Stomach (tissue), 19 donors: ENCODE results near the gene POLL. TPM values are rescaled to one million over a fixed set of nuclear protein-coding genes. Genes with fewer than 3 reads are reported as not detected.
A peak's percentile ranks its signal among the peaks of the same experiment; 100 is the strongest.
"Not testable (repeated sequence)": the region's sequence is repeated elsewhere in the genome, so short reads cannot be mapped to it uniquely, and the experiment has no call there.

Experiments
- DNase-seq, 2 donors: peaks; one replicate each; pipeline versions ENCODE4 v3.0.0 to v3.0.0-alpha.2; 2013 to 2019
- H3K27ac ChIP-seq, 5 donors: fragments of 200-600 bp in 4 of 5; sonication (generic) in 4 of 5; one replicate each; pipeline ENCODE4 v1.5.1; 2013 to 2019; ENCODE audit warnings: mild to moderate bottlenecking in 1 of 5, moderate library complexity in 1 of 5
- H3K27me3 ChIP-seq, 3 donors: fragments of 200-600 bp; sonication (generic); one replicate each; pipeline ENCODE4 v1.5.1; 2017 to 2019; ENCODE audit warnings: mixed run types in 1 of 3
- H3K36me3 ChIP-seq, 4 donors: fragments of 200-600 bp; sonication (generic); 1 replicate in 3 of 4; 2 replicates in 1 of 4; pipeline ENCODE4 v1.5.1; 2016 to 2019
- H3K4me1 ChIP-seq, 4 donors: fragments of 200-600 bp; sonication (generic); one replicate each; pipeline ENCODE4 v1.5.1; 2016 to 2019
- H3K4me3 ChIP-seq, 4 donors: fragments of 200-600 bp; sonication (generic) in 3 of 4; one replicate each; pipeline ENCODE4 v1.5.1; 2016 to 2019; ENCODE audit warnings: mild to moderate bottlenecking in 1 of 4
- H3K9me3 ChIP-seq, 4 donors: fragments of 200-600 bp; sonication (generic); one replicate each; pipeline ENCODE4 v1.5.1; 2016 to 2019
- EP300 ChIP-seq: sonication (generic); formaldehyde crosslinking; IDR thresholded peaks from one replicate; pipeline ENCODE4 v1.6.1; 2017; ENCODE audit warnings: antibody characterized with exemption
- POLR2A ChIP-seq, 4 donors: fragments of 450-650 bp; IDR thresholded peaks; one replicate each; pipeline ENCODE4 v1.6.1; 2016; ENCODE audit warnings: antibody characterized with exemption in 4 of 4, control low read depth in 2 of 4, mild to moderate bottlenecking in 1 of 4, moderate library complexity in 1 of 4
- POLR2AphosphoS5 ChIP-seq, 3 donors: sonication (generic); formaldehyde crosslinking; IDR thresholded peaks; one replicate each; pipeline ENCODE4 v1.6.1; 2016; ENCODE audit warnings: antibody characterized with exemption in 3 of 3
- WGBS, 5 donors: extraction: QIAGEN DNeasy Blood & Tissue Kit in 3 of 5; methylation state at CpG; one replicate each; pipeline versions ENCODE4 v1.1.5 to v1.1.7; 2013 to 2018; 5-methylcytosine and 5-hydroxymethylcytosine counted together
- intact Hi-C: fragments of 100-400 bp; cut with DNase I; formaldehyde crosslinking; loops from one replicate; pipeline ENCODE4 v1.15.1; 2023; ENCODE audit warnings: low total_unique reads
- long read RNA-seq, 10 donors: transcript quantifications; one replicate each; lab custom pipeline, GENCODE V29; 2026
- polyA plus RNA-seq, 3 donors: library from polyadenylated mRNA; stranded (reverse); fragments of 200-250 nt; gene quantifications; one replicate each; pipeline ENCODE4 v1.2.3, GENCODE V29; 2013
- total RNA-seq, 5 donors: library from RNA; depleted of rRNA; stranded (reverse); fragments of >200 nt; gene quantifications; one replicate each; pipeline versions ENCODE4 v1.1.0 to v1.2.3, GENCODE V29; 2014 to 2016
- TF ChIP-seq, protein P1 (sequence below), 7 experiments: fragments of 450-650 bp in 4 of 7; fragments of 200-600 bp in 3 of 7; sonication (generic) in 3 of 7; IDR thresholded peaks; one replicate each; pipeline ENCODE4 v1.5.1; 2016 to 2019; ENCODE audit warnings: antibody characterized with exemption in 7 of 7, control low read depth in 2 of 7, mild to moderate bottlenecking in 1 of 7
- donor health status: healthy with polysubstance abuse.
- donor health status: Bipolar disorder and iron deficiency.
- donor health status: healthy.

Gene POLL
- total RNA-seq (100 to 1,000 TPM in 2 of 5 donors, 10 to 100 TPM in 3; 12.9 to 122 (median 62.9) TPM), polyA plus RNA-seq (10 to 100 TPM; 21.4 to 38.9 (median 29.5) TPM)
- long read RNA-seq, donor 1, partial matches to known transcripts = 0 of 1 reads
- long read RNA-seq, donor 1, other reads (novel, unspliced or antisense) = 0 of 1 reads
- long read RNA-seq, donor 2 = 0 reads
- long read RNA-seq, donor 3 = 0 reads
- long read RNA-seq, donor 4 = 0 reads
- long read RNA-seq, donor 5, partial matches to known transcripts = 0 of 2 reads
- long read RNA-seq, donor 5, other reads (novel, unspliced or antisense) = 0 of 2 reads
- long read RNA-seq, donor 6, partial matches to known transcripts = 0 of 4 reads
- long read RNA-seq, donor 6, other reads (novel, unspliced or antisense) = 0 of 4 reads
- long read RNA-seq, donor 7, partial matches to known transcripts = 0 of 1 reads
- long read RNA-seq, donor 7, other reads (novel, unspliced or antisense) = 0 of 1 reads
- long read RNA-seq, donor 8 = 0 reads
- long read RNA-seq, donor 9 = 0 reads
- long read RNA-seq, donor 10, partial matches to known transcripts = 0 of 1 reads
- long read RNA-seq, donor 10, other reads (novel, unspliced or antisense) = 0 of 1 reads

DNA sequence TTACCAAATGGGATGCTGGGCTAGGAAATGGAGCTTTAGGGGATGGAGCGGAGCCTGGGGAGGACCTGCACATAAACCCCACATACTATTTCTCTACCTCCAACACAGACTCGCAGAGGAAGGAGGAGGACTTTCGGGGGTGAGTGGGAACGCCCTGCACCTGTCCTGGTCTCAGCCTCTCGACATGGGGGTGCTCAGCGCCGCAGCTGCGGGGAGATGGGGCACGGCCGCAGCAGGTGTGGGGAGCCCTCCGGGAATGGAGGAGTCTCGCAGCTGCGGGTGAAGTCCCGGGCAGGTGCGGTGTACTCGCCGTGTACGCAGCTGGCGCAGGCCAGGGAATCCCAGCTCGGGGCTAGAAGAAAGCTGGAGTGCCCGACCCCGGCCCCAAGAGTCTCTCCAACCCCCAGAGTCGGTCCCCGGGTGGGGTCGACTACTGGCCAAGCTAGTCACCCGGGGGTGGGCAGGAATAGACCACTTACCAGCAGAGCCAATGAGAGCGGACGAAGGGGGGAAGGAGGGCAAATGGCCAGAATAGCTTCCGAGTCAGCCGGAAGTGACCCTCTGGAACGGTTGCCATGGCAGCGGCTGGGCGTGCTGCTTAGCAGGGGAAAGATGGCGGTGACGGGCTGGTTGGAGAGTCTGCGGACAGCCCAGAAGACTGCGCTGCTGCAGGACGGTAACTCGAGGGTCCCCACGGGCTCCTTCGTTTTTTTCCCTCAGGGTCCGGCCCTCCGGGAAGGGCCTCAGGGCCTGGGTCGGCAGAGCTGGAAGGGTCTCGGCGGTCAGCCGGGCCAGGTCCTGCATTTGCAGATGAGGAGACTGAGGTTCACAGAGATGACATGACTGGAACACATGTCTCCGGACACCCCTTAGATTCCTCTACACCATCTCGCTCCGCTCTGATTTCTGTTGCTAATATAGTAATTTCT is at the start of gene POLL, which contains the start of gene DPCD:
Gene POLL, minus strand, starts transcription at position 533 of the 929 bp plus-strand sequence. CDS start 897 bp downstream, outside the sequence.
Gene DPCD, plus strand, starts transcription at position 597 of the 929 bp plus-strand sequence. Its CDS starts 16 bp downstream, at position 613.
- peaks cover 18 to 34% (median 30%) of the 10 kb centered on the region in 4 donors for H3K4me1 ChIP-seq
- intact Hi-C loops = no loop called here
- H3K27me3 ChIP-seq = no peaks in the 10 kb centered on the region
- TF ChIP-seq POLR2AphosphoS5 (IDR thresholded peaks at IDR 0.05) (peak in 2 of 3 donors; percentile 55 to 81), POLR2A (IDR thresholded peaks at IDR 0.05) (no peak)
- peak within 1 kb of the TSS; percentile 61 to 89 (median 79) for H3K27ac ChIP-seq
- H3K36me3 ChIP-seq = peaks cover 8 to 31% (median 29%) of the 10 kb centered on the region in 4 donors
- peak; percentile 98 to 99 for DNase-seq
- no peaks in the 10 kb centered on the region for H3K9me3 ChIP-seq
- 0 to 1% (median 1%) methylated on average over 39 to 50 of the region's 50 CpGs for WGBS, 5 donors
- peak within 1 kb of the TSS; percentile 82 to 98 (median 90) for H3K4me3 ChIP-seq

DNA sequence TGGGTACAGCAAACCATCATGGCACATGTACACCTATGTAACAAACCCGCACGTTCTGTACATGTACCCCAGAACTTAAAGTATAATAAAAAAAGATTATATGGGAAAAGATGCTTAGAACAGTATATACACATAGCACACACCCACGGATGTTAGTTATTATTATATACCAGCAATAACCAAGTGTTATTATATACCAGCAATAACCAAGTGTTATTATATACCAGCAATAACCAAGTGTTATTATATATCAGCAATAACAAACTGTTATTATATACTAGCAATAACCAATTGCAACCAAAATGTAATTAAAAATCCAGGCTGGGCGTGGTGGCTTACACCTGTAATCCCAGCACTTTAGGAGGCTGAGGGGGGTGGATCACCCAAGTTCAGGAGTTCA is 45.5 kb upstream of the POLL start:
- H3K36me3 ChIP-seq = peaks cover 0 to 62% (median 49%) of the 10 kb centered on the region in 4 donors
- H3K4me1 ChIP-seq, H3K9me3 ChIP-seq, intact Hi-C loops, H3K27me3 ChIP-seq, DNase-seq, H3K27ac ChIP-seq, H3K4me3 ChIP-seq: not testable (repeated sequence)
- WGBS, 5 donors = 90 to 98% (median 96%) methylated on average over 4 of the region's 4 CpGs

DNA sequence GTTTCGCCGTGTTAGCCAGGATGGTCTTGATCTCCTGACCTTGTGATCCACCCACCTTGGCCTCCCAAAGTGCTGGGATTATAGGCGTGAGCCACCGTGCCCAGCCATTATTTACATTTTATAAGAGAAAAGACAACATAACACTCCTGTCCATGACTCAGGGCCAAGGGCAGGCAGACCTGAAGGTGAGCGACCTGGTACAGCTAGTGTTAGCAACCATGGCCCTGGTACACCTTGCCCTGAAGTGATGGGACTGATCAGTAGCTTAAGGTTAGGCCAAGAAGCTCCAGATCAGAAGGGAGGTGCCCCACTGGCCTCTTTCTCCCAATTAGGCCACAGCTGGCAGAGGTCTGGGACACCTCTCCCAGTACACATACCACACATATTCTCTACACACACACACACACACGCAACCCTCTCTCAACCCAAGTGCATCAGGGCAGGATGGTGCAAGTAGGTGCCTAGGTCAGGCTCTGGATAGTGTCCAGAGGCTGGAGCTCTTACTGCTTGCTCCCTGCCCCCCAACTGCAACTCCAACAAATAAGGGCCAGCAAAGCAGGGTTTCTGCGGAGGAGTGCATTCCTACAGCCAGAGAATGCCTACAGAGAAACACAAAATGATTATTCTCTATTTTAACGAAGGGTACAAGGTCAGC is 43.9 kb upstream of the POLL start:
- TF ChIP-seq, protein P1, sequence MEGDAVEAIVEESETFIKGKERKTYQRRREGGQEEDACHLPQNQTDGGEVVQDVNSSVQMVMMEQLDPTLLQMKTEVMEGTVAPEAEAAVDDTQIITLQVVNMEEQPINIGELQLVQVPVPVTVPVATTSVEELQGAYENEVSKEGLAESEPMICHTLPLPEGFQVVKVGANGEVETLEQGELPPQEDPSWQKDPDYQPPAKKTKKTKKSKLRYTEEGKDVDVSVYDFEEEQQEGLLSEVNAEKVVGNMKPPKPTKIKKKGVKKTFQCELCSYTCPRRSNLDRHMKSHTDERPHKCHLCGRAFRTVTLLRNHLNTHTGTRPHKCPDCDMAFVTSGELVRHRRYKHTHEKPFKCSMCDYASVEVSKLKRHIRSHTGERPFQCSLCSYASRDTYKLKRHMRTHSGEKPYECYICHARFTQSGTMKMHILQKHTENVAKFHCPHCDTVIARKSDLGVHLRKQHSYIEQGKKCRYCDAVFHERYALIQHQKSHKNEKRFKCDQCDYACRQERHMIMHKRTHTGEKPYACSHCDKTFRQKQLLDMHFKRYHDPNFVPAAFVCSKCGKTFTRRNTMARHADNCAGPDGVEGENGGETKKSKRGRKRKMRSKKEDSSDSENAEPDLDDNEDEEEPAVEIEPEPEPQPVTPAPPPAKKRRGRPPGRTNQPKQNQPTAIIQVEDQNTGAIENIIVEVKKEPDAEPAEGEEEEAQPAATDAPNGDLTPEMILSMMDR (IDR thresholded peaks at IDR 0.05) = no peak
- TF ChIP-seq POLR2AphosphoS5 (IDR thresholded peaks at IDR 0.05) = no peak
- no peak for TF ChIP-seq POLR2A (IDR thresholded peaks at IDR 0.05)
- no peaks in the 10 kb centered on the region for H3K9me3 ChIP-seq
- 71 to 83% (median 72%) methylated on average over 8 of the region's 8 CpGs for WGBS, 5 donors
- H3K36me3 ChIP-seq = peaks cover 0 to 60% (median 46%) of the 10 kb centered on the region in 4 donors
- H3K27me3 ChIP-seq = no peaks in the 10 kb centered on the region
- no peak for DNase-seq
- no peak overlapping the region for H3K4me3 ChIP-seq
- intact Hi-C loops = no loop called here
- H3K27ac ChIP-seq = no peak overlapping the region
- peaks cover 0 to 6% (median 0%) of the 10 kb centered on the region in 4 donors for H3K4me1 ChIP-seq

DNA sequence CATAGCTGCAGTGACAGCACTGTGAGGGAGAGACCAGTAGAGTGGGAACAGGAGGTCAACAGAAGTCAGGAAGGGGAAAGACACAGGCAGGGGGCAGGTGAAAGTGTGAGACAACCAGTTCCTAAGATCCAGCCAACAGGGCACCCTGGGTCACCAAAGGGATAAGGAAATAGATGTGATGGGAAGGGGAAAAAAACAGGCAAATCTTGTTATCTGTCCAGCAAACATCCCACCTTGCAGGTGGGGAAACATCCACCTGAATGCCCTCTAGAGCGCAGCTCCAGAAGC is 42.5 kb upstream of the POLL start:
- Histone ChIP-seq H3K27ac (no peak overlapping the region), H3K36me3 (peaks cover 0 to 59% (median 45%) of the 10 kb centered on the region in 4 donors), H3K4me1 (peaks cover 0 to 6% (median 0%) of the 10 kb centered on the region in 4 donors), H3K4me3 (no peak overlapping the region), H3K27me3 (no peaks in the 10 kb centered on the region), H3K9me3 (no peaks in the 10 kb centered on the region)
- 89 to 100% (median 92%) methylated on average over 1 of the region's 1 CpG for WGBS, 5 donors
- intact Hi-C loops = no loop called here
- no peak for DNase-seq
- TF ChIP-seq POLR2AphosphoS5 (IDR thresholded peaks at IDR 0.05) (no peak), EP300 (no peak), POLR2A (IDR thresholded peaks at IDR 0.05) (no peak)
- TF ChIP-seq, protein P1 (IDR thresholded peaks at IDR 0.05) = no peak
